HCT116 (cell line): ENCODE results near the gene VRK3.

Experiments
- ATF3 ChIP-seq: IDR thresholded peaks from 2 replicates; pipeline ENCODE4 v1.6.1; 2012
- EZH2 ChIP-seq: fragments of 200-600 bp; sonication (generic); IDR thresholded peaks from 2 replicates; pipeline ENCODE4 v1.6.1; 2017; ENCODE audit warnings: antibody characterized with exemption, mixed run types
- FOSL1 ChIP-seq: IDR thresholded peaks from 2 replicates; pipeline ENCODE4 v1.6.1; 2012; ENCODE audit warnings: low read depth
- MAX ChIP-seq: IDR thresholded peaks from 2 replicates; pipeline ENCODE4 v1.6.1; 2012
- POLR2A ChIP-seq: IDR thresholded peaks from 2 replicates; pipeline ENCODE4 v1.7.0; 2011; ENCODE audit warnings: borderline replicate concordance; ENCODE audit not compliant: insufficient read depth, insufficient read length; ENCODE audit errors: extremely low read depth
- POLR2AphosphoS5 ChIP-seq: IDR thresholded peaks from 2 replicates; pipeline ENCODE4 v1.6.1; 2011; ENCODE audit warnings: mild to moderate bottlenecking, low read depth, low read length, moderate library complexity
- SP1 ChIP-seq: IDR thresholded peaks from 2 replicates; pipeline ENCODE4 v1.6.1; 2012; ENCODE audit warnings: low read depth
- SRF ChIP-seq: IDR thresholded peaks from 2 replicates; pipeline ENCODE4 v1.6.1; 2012; ENCODE audit warnings: low read depth
- TCF7L2 ChIP-seq: IDR thresholded peaks from 2 replicates; pipeline ENCODE4 v1.7.0; 2011; ENCODE audit warnings: borderline replicate concordance, inconsistent platforms; ENCODE audit not compliant: insufficient read depth, insufficient read length; ENCODE audit errors: extremely low read depth
- ZBTB33 ChIP-seq: IDR thresholded peaks from 2 replicates; pipeline ENCODE4 v1.6.1; 2011; ENCODE audit warnings: mild to moderate bottlenecking, low read length, moderate library complexity; ENCODE audit not compliant: insufficient replicate concordance; ENCODE audit errors: extremely low read depth
- ZFX ChIP-seq: fragments of 450-650 bp; IDR thresholded peaks from 2 replicates; pipeline ENCODE4 v1.6.1; 2017
- ZNF274 ChIP-seq: fragments of 200-500 bp; sonication (Bioruptor generic); IDR thresholded peaks from 2 replicates; pipeline ENCODE4 v1.6.1; 2014; ENCODE audit warnings: mild to moderate bottlenecking, low read depth, low read length, inconsistent platforms
- TF ChIP-seq, protein P1 (sequence below), 3 experiments: fragments of 200-600 bp in 1 of 3; sonication (generic) in 1 of 3; IDR thresholded peaks in 2 of 3; conservative IDR thresholded peaks in 1 of 3; 2 replicates each; pipeline ENCODE4 v1.5.1; 2012 to 2017; ENCODE audit warnings: low read depth in 2 of 3, low read length in 2 of 3, antibody characterized with exemption in 1 of 3, borderline replicate concordance in 1 of 3, control low read depth in 1 of 3, mild to moderate bottlenecking in 1 of 3, mixed read lengths in 1 of 3, mixed run types in 1 of 3, moderate library complexity in 1 of 3; ENCODE audit not compliant: insufficient read depth in 1 of 3

- TF ChIP-seq, protein P1, sequence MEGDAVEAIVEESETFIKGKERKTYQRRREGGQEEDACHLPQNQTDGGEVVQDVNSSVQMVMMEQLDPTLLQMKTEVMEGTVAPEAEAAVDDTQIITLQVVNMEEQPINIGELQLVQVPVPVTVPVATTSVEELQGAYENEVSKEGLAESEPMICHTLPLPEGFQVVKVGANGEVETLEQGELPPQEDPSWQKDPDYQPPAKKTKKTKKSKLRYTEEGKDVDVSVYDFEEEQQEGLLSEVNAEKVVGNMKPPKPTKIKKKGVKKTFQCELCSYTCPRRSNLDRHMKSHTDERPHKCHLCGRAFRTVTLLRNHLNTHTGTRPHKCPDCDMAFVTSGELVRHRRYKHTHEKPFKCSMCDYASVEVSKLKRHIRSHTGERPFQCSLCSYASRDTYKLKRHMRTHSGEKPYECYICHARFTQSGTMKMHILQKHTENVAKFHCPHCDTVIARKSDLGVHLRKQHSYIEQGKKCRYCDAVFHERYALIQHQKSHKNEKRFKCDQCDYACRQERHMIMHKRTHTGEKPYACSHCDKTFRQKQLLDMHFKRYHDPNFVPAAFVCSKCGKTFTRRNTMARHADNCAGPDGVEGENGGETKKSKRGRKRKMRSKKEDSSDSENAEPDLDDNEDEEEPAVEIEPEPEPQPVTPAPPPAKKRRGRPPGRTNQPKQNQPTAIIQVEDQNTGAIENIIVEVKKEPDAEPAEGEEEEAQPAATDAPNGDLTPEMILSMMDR (IDR thresholded peaks at IDR 0.05 in 2 of 3, conservative IDR thresholded peaks at IDR 0.05 in 1 of 3; ENCODE audit: borderline replicate concordance in 1 of 3, insufficient read depth in 1 of 3, low read depth in 2 of 3, low read length in 2 of 3) = no peak
- TF ChIP-seq ZBTB33 (no peak), TCF7L2 (no peak), POLR2AphosphoS5 (no peak), EZH2 (no peak), FOSL1 (no peak), POLR2A (no peak), SRF (no peak), ZNF274 (no peak), ATF3 (no peak), MAX (no peak), SP1 (no peak), ZFX (no peak)
Observed at GRCh38 chr19:50053119-50053518, 27.9 kb upstream of the VRK3 start.
